Measurements from ENCODE around the gene TCTN1. TPM values are rescaled to one million over a fixed set of nuclear protein-coding genes. Genes with fewer than 3 reads are reported as not detected.
"Not testable (repeated sequence)": the region's sequence is repeated elsewhere in the genome, so short reads cannot be mapped to it uniquely, and the experiment has no call there.

TCTN1 gene
- total RNA-seq, 1 donor from 2014 or later = 34.6 TPM

DNA sequence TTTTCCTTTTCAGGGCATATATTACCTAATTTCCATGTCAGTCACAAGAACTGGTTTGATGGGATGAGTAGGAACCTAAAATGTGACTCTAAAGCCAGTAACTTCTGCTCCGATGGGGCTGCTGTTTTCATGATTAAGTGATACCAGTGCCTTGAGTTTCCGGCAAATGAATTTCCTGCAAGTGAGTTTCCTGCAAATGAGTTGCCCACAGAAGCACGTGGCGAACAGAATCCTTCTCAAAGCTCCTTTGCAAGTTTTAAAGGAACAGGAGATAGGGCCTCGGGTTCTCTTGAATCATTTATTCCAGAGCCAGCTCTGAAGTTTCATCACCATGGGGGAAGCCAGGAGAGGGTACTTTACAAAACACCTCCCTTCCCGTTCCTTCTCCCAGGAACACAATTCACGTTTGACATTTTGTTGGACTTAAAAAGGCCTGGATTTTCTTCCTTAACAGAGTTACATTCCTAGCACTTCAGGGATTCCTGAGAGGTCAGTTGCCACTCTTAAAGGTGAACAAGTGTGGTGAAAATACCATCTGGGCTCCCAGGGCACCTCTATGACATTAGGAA, 28.6 kb upstream of the TCTN1 start:
- DNase-seq (ENCODE audit: low read depth) = no peak

GRCh38 chr12:110587102-110587501, 26.8 kb upstream of the TCTN1 start:
- DNase-seq (ENCODE audit: low read depth) = not testable (repeated sequence)

- no peak for DNase-seq (ENCODE audit: low read depth)
Observed at GRCh38 chr12:110590059-110590458, 23.9 kb upstream of the TCTN1 start.

DNA sequence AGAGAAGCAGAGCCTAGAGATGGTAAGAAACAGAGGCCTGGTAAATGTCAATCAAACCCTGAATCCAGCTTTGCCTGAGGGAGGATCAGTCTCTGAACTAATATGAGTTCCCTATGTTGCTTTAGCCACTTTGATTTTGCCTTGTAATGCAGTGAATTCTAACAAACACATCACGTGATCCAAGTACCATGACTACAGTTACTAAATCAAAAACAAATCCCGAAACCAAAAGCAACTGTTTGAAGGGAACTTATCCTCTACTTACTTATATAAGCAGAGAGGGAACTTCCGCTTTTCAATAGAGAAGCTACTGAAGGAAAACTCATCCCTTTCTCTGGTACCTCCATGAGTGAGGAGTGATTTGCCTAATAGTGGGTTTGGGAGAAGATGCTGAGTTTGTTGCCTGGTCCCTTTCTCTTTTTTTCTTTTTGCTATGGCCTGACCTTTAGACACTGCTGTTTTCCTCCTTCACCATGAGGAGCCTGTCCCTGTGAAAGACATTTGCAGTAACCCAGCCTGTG, 23.1 kb upstream of the TCTN1 start:
- DNase-seq (ENCODE audit: low read depth) = peak; percentile 51

- DNase-seq (ENCODE audit: low read depth) = no peak
Observed at GRCh38 chr12:110591451-110592051, 22.4 kb upstream of the TCTN1 start.

GRCh38 chr12:110592078-110592477, 21.9 kb upstream of the TCTN1 start:
- no peak for DNase-seq (ENCODE audit: low read depth)

DNA sequence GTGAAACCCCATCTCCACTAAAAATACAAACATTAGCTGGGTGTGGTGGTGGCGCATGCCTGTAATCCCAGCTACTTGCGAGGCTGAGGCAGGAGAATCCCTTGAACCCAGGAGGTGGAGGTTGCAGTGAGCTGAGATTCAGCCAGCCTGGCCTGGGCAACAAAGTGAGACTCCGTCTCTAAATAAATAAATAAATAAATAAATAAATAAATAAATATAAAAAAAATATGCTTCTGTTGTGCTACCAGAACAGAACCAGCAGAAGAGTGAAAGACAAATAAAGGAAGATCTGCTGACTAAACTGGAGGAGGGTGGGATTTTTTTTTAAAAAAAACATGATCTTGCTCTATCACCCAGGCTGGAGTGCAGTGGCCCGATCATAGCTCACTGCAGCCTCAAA, 21.0 kb upstream of the TCTN1 start:
- not testable (repeated sequence) for DNase-seq (ENCODE audit: low read depth)

DNA sequence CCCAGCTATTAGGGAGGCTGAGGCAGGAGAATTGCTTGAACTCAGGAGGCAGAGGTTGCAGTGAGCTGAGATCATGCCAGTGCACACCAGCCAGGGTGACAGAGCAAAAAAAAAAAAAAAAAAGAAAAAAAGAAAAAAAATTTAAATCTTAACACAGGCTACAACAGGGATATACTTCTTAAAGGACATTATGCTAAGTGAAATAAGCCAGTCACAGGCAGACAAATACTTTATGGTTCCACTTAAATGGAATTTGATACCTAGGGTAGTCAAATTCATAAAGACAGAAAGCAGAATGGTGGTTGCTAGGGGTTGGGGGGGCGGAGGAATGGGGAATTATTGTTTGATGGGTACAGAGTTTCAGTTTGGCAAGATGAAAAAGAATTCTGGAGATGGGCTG, 16.0 kb upstream of the TCTN1 start:
- no peak for DNase-seq (ENCODE audit: low read depth)

- no peak for DNase-seq (ENCODE audit: low read depth)
Observed at GRCh38 chr12:110599334-110599733, 14.6 kb upstream of the TCTN1 start.

DNA sequence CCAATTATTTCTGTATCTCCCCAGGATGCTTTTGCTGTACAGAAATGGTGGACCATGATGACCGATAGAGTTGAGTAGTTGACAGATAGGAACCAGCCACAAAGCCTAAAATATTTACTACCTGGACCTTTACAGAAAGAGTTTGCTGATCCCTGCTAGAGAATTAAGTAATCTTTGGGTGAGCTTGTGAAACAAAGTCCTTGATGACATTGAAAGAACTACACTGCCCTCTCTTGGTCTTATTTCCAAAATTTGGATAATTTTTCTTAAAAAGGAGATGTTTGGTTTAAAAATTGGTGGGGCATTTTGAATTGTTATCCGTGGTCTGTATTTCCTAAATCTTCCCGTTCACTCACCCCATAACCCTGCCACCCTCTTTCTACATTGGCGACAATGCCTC, 13.7 kb upstream of the TCTN1 start:
- DNase-seq (ENCODE audit: low read depth) = peak; percentile 56

DNA sequence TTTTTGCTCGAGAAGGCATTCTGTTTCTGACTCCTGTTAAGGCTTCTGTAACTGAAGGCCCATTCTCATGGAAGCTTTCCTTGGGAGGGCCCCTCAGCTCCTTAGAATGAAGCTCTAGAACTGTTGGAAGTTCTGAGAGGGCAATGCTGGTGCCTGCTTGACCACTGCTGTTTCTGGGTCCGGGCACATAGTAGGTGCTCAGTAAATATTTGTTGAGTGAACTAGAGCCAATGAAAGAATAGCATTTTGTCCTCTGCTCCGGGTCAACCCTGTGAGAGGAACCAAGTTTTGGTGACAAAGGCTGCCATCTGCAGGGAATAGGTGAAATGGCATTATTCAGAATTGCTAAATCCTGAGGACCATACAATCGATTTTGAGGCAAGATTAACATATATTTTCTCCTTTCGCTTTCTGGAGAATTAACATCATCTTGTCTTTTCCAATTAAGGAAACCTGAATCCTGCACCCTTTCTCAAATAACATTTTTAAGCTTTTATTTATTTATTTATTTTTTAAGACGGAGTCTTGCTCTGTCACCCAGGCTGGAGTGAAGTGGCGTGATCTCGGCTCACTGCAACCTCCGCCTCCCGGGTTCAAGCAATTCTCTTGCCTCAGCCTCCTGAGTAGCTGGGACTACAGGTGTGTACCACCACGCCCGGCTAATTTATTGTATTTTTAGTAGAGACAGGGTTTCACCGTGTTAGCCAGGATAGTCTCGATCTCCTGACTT, 11.7 kb upstream of the TCTN1 start:
- DNase-seq (ENCODE audit: low read depth) = peak; percentile 62

- no peak for DNase-seq (ENCODE audit: low read depth)
Observed at GRCh38 chr12:110606253-110606611, 7.7 kb upstream of the TCTN1 start.

DNA sequence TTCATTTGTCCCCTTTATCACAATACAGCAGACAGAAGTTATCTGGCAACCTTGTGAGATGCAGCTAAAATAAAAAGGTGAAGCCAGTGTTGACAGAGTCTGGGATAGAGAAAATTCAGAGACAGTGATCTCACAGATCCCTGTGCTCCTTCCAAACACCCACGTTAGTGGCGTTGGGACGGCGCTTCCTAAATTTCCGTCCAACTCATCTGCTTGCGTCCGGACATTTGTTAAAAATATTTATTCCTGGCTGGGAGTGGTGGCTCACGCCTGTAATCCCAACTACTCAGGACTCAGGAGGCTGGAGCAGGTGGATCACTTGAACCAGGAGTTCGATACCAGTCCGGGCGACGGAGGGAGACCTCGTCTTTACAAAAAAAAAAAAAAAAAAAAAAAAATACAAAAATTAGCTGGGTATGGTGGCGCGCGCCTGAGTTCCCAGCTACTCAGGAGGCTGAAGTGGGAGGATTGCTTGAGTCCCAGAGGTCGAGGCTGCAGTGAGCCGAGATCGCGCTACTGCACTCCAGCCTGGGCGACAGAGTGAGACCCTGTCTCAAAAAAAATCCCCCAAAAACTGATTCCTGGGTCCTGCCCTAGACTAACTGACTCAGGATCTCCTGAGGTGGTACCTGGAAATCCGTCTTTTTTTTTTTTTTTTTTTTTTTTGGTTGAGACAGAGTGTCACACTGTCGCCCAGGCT, 708 bp upstream of the TCTN1 start:
- no peak for DNase-seq (ENCODE audit: low read depth)

- DNase-seq (ENCODE audit: low read depth) = no peak
Observed at GRCh38 chr12:110615171-110615570, 1.2 kb downstream of the TCTN1 start.

GRCh38 chr12:110616471-110617115, 2.7 kb downstream of the TCTN1 start:
- DNase-seq (ENCODE audit: low read depth) = no peak

GRCh38 chr12:110619534-110619953, 5.6 kb downstream of the TCTN1 start:
- no peak for DNase-seq (ENCODE audit: low read depth)

- no peak for DNase-seq (ENCODE audit: low read depth)
Observed at GRCh38 chr12:110622582-110622981, 8.7 kb downstream of the TCTN1 start.

DNA sequence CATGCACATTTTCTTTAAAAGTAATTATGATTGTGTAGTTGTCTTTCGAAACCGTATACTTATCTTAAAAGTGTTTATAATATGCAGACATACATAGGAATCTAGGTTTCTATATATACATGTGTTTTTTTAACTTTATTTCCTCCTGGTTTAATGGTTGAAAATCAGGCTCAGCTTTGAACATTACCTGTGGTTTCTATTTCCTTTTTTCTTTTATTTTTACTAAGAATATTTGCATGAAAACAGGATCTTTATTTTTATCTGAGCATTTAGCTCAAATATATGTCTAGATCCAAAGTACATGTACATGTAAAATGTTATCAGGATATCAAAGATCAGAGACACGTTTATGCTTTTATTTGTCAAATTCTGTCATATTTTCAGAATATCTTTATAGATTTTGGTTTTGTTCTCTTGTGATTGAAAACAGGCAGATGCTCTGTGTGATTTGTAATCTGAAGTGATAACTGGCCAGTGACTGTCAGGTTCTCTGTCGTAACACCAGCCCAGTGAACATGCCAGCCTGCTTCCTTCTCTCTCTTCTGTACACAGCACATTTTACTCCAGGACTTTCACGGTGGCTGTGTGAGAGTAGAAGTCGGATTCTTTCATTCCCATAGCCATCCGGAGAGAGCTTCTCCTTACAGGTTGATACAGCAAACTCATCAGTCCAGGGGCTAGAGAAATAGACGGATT, 13.7 kb downstream of the TCTN1 start:
- no peak for DNase-seq (ENCODE audit: low read depth)

DNA sequence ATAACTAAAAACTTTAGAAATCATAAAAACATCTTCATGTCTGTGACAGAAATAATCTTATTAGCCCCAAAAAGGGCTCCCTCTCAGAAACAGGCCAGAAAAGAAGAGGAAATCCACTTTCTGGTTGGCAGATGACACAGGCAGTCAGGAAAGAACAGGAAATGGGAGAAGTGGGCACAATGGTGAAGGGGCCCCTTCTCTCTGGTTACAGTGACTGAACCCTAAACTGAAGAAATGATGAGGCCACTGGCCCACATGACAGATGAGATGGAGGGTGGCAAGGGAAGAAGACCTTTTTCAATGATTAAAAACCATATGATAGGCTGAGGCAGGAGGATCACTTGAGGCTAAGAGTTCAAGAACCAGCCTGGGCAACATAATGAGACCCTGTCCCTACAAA, 21.1 kb downstream of the TCTN1 start:
- no peak for DNase-seq (ENCODE audit: low read depth)

- DNase-seq (ENCODE audit: low read depth) = peak; percentile 63
Observed at GRCh38 chr12:110636516-110636915, 22.6 kb downstream of the TCTN1 start.
